H1 (cell line): ENCODE data around the gene IFT80. TPM values are rescaled to one million over a fixed set of nuclear protein-coding genes. Genes with fewer than 3 reads are reported as not detected.

ENCODE experiments used
- CTCF ChIA-PET: fragments of 300-600 bp; sonication (Branson Sonifier 250); formaldehyde crosslinking; loops from one replicate; lab custom pipeline; 2021; ENCODE audit not compliant: partially characterized antibody; lab: Charles Lee
- POLR2A ChIA-PET: fragments of 300-600 bp; sonication (Branson Sonifier 250); formaldehyde crosslinking; loops from one replicate; lab custom pipeline; 2021; ENCODE audit warnings: inconsistent platforms; ENCODE audit not compliant: partially characterized antibody; lab: Charles Lee
- DNase-seq, 2 experiments: peaks; one replicate each; pipeline versions ENCODE4 v3.0.0 to v3.0.0-alpha.2; 2010 to 2022; ENCODE audit warnings: low spot score in 2 of 2, low read depth in 1 of 2, mixed read lengths in 1 of 2
- FAIRE-seq: peaks from 2 replicates; lab custom pipeline; 2011; peaks lifted over from hg19 to GRCh38; lab: Jason Lieb, UNC
- H2AFZ ChIP-seq: 2 replicates; pipeline ENCODE4 v1.8.1; 2012; ENCODE audit warnings: low read length, inconsistent platforms
- H2AK5ac ChIP-seq: 2 replicates; pipeline ENCODE4 v1.6.1; 2013; ENCODE audit warnings: low read depth, low read length
- H2BK120ac ChIP-seq: replicated peaks from 2 replicates; pipeline ENCODE3; 2013; ENCODE audit warnings: low read depth, low read length, inconsistent platforms
- H2BK12ac ChIP-seq: 2 replicates; pipeline ENCODE4 v1.6.1; 2013; ENCODE audit warnings: low read depth, low read length
- H2BK15ac ChIP-seq: 2 replicates; pipeline ENCODE4 v1.6.1; 2013; ENCODE audit warnings: low read length
- H2BK20ac ChIP-seq: 2 replicates; pipeline ENCODE4 v1.6.1; 2013; ENCODE audit warnings: low read length
- H2BK5ac ChIP-seq: 2 replicates; pipeline ENCODE4 v1.6.1; 2013; ENCODE audit warnings: low read depth, low read length
- H3K14ac ChIP-seq: 2 replicates; pipeline ENCODE4 v1.6.1; 2013; ENCODE audit warnings: inconsistent platforms; ENCODE audit not compliant: insufficient read length
- H3K18ac ChIP-seq: 2 replicates; pipeline ENCODE4 v1.6.1; 2013; ENCODE audit warnings: low read length; ENCODE audit errors: extremely low read depth
- H3K23ac ChIP-seq: 2 replicates; pipeline ENCODE4 v1.6.1; 2013; ENCODE audit warnings: inconsistent platforms; ENCODE audit not compliant: insufficient read length
- H3K23me2 ChIP-seq: 2 replicates; pipeline ENCODE4 v1.6.1; 2013; ENCODE audit warnings: low read depth, low read length
- H3K27ac ChIP-seq: 2 replicates; pipeline ENCODE4 v1.6.1; 2011; ENCODE audit warnings: low read depth, low read length, inconsistent platforms
- H3K27me3 ChIP-seq, 4 experiments: replicated peaks in 1 of 4; 1 replicate in 1 of 4; 2 replicates in 3 of 4; pipeline versions ENCODE4 v1.6.1 to v1.8.1; 2011 to 2013; ENCODE audit warnings: low read length in 3 of 4, mild to moderate bottlenecking in 3 of 4, inconsistent platforms in 2 of 4, mixed read lengths in 2 of 4, moderate library complexity in 1 of 4; ENCODE audit not compliant: control insufficient read depth in 3 of 4, insufficient read depth in 3 of 4; ENCODE audit errors: extremely low read depth in 1 of 4
- H3K36me3 ChIP-seq, 4 experiments: 2 replicates each; pipeline versions ENCODE4 v1.6.1 to v1.8.1; 2011 to 2013; ENCODE audit warnings: mild to moderate bottlenecking in 4 of 4, low read length in 3 of 4, moderate library complexity in 2 of 4, control low read depth in 1 of 4, inconsistent platforms in 1 of 4; ENCODE audit not compliant: insufficient read depth in 4 of 4, control insufficient read depth in 2 of 4
- H3K4ac ChIP-seq: replicated peaks from 2 replicates; pipeline ENCODE3; 2013; ENCODE audit warnings: low read length, low read depth, mixed read lengths, inconsistent platforms; ENCODE audit not compliant: insufficient read length
- H3K4me1 ChIP-seq, 4 experiments: replicated peaks in 1 of 4; 1 replicate in 1 of 4; 2 replicates in 3 of 4; pipeline versions ENCODE4 v1.6.1 to v1.8.1; 2011 to 2013; ENCODE audit warnings: low read length in 3 of 4, inconsistent platforms in 2 of 4, mixed read lengths in 1 of 4; ENCODE audit not compliant: insufficient read depth in 4 of 4, control insufficient read depth in 3 of 4
- H3K4me2 ChIP-seq, 2 experiments: 2 replicates each; pipeline versions ENCODE4 v1.6.1 to v1.8.1; 2011 to 2013; ENCODE audit warnings: low read depth in 2 of 2, low read length in 2 of 2, control low read depth in 1 of 2, inconsistent platforms in 1 of 2, mild to moderate bottlenecking in 1 of 2; ENCODE audit not compliant: insufficient read depth in 1 of 2
- H3K4me3 ChIP-seq, 4 experiments: fragments of 200-600, 300-600 bp in 1 of 4; sonication (generic), shearing (Covaris generic), sonication (Bioruptor Twin) in 1 of 4; 2 replicates each; pipeline versions ENCODE4 v1.5.1 to v1.8.1; 2011 to 2016; ENCODE audit warnings: low read length in 4 of 4, low read depth in 3 of 4, control low read depth in 2 of 4, inconsistent platforms in 2 of 4, mild to moderate bottlenecking in 2 of 4, mixed read lengths in 1 of 4, moderate library complexity in 1 of 4; ENCODE audit not compliant: insufficient read depth in 2 of 4; ENCODE audit errors: extremely low read depth in 1 of 4
- H3K56ac ChIP-seq: replicated peaks from 2 replicates; pipeline ENCODE3; 2013; ENCODE audit warnings: low read depth, mild to moderate bottlenecking, mixed read lengths, low read length, inconsistent platforms; ENCODE audit not compliant: insufficient read length
- H3K79me1 ChIP-seq: 2 replicates; pipeline ENCODE4 v1.6.1; 2013; ENCODE audit warnings: low read depth, low read length, control low read depth
- H3K79me2 ChIP-seq, 2 experiments: 2 replicates each; pipeline versions ENCODE4 v1.6.1 to v1.8.1; 2012 to 2013; ENCODE audit warnings: low read length in 2 of 2, mild to moderate bottlenecking in 2 of 2, inconsistent platforms in 1 of 2; ENCODE audit not compliant: insufficient read depth in 2 of 2, control insufficient read depth in 1 of 2
- H3K9ac ChIP-seq, 4 experiments: replicated peaks in 1 of 4; 1 replicate in 1 of 4; 2 replicates in 3 of 4; pipeline versions ENCODE4 v1.6.1 to v1.8.1; 2011 to 2013; ENCODE audit warnings: low read depth in 3 of 4, low read length in 3 of 4, control low read depth in 2 of 4, mild to moderate bottlenecking in 2 of 4, moderate library complexity in 2 of 4, inconsistent platforms in 1 of 4; ENCODE audit errors: extremely low read depth in 1 of 4
- H3K9me3 ChIP-seq, 2 experiments: 2 replicates each; pipeline versions ENCODE4 v1.6.1 to v1.8.1; 2012 to 2013; ENCODE audit warnings: mild to moderate bottlenecking in 2 of 2, moderate library complexity in 2 of 2, control low read depth in 1 of 2, inconsistent platforms in 1 of 2, low read depth in 1 of 2, low read length in 1 of 2, mixed read lengths in 1 of 2; ENCODE audit not compliant: insufficient read depth in 2 of 2
- H4K20me1 ChIP-seq, 2 experiments: replicated peaks in 1 of 2; 2 replicates each; pipeline versions ENCODE3 to v1.8.1; 2011 to 2013; ENCODE audit warnings: inconsistent platforms in 2 of 2, low read length in 2 of 2, mild to moderate bottlenecking in 1 of 2; ENCODE audit not compliant: insufficient read depth in 2 of 2, control insufficient read depth in 1 of 2
- H4K5ac ChIP-seq: 2 replicates; pipeline ENCODE4 v1.6.1; 2013; ENCODE audit warnings: low read length, low read depth, mixed read lengths, inconsistent platforms; ENCODE audit not compliant: insufficient read length
- H4K8ac ChIP-seq: 2 replicates; pipeline ENCODE4 v1.8.0; 2013; ENCODE audit warnings: mild to moderate bottlenecking, moderate library complexity, low read length, inconsistent platforms; ENCODE audit not compliant: insufficient read depth; ENCODE audit errors: extremely low read depth
- H4K91ac ChIP-seq: replicated peaks from 2 replicates; pipeline ENCODE3; 2013; ENCODE audit warnings: low read length, mixed read lengths, inconsistent platforms; ENCODE audit not compliant: insufficient read length
- BCL11A ChIP-seq, 2 experiments: IDR thresholded peaks; one replicate each; pipeline ENCODE4 v1.6.1; 2011; ENCODE audit warnings: low read depth in 2 of 2, low read length in 2 of 2, mild to moderate bottlenecking in 2 of 2
- EGR1 ChIP-seq: IDR thresholded peaks from 2 replicates; pipeline ENCODE4 v1.6.1; 2011; ENCODE audit warnings: low read depth, low read length, borderline replicate concordance
- HDAC6 ChIP-seq: IDR thresholded peaks from one replicate; pipeline ENCODE4 v1.7.1; 2012; ENCODE audit warnings: low read depth, mild to moderate bottlenecking, inconsistent platforms, low read length, moderate library complexity
- NANOG ChIP-seq: IDR thresholded peaks from 2 replicates; pipeline ENCODE4 v1.6.1; 2011; ENCODE audit warnings: low read length, low read depth, mild to moderate bottlenecking, inconsistent platforms; ENCODE audit not compliant: insufficient read depth, poor library complexity, severe bottlenecking
- PHF8 ChIP-seq: fragments of 200-600 bp; sonication (generic); conservative IDR thresholded peaks from 2 replicates; pipeline ENCODE4 v1.7.1; 2012; ENCODE audit warnings: low read depth, mild to moderate bottlenecking, inconsistent platforms, low read length, moderate library complexity
- WGBS, 2 experiments: shearing (Covaris generic) in 1 of 2; methylation state at CpG; one replicate each; pipeline versions ENCODE4 v1.1.6 to v1.1.7; 2013 to 2015; ENCODE audit warnings: low lambda C conversion rate in 2 of 2, mixed read lengths in 2 of 2, inconsistent platforms in 1 of 2, low coverage in 1 of 2, missing lambda C conversion rate in 1 of 2; ENCODE audit not compliant: insufficient replicate concordance in 2 of 2, insufficient coverage in 1 of 2, insufficient read length in 1 of 2; ENCODE audit errors: extremely low coverage in 1 of 2, missing lambda C conversion rate in 1 of 2; 5-methylcytosine and 5-hydroxymethylcytosine counted together
- polyA plus RNA-seq, 7 experiments: library from polyadenylated mRNA; depleted of rRNA in 3 of 7; stranded (reverse) in 5 of 7; unstranded in 2 of 7; fragments of >200 nt in 5 of 7; fragments of 200-250 nt in 2 of 7; gene quantifications; 1 replicate in 5 of 7; 2 replicates in 1 of 7; 4 replicates in 1 of 7; pipeline versions ENCODE4 v1.2.1 to v1.2.3, GENCODE V29; 2011 to 2013; ENCODE audit warnings: missing spikeins in 2 of 7, mixed read lengths in 2 of 7
- total RNA-seq: library from RNA; stranded (reverse); fragmentation: NEBNext Ultra II Directional; extraction: Animal tissue kit (Norgen Biotek cat#: 25700); gene quantifications from 2 replicates; pipeline ENCODE4 v1.2.1, GENCODE V29; 2021

IFT80 gene
- total and polyA plus RNA-seq, 2 of the 8 experiments (the other 6 are each of a cell fraction or from before 2014, with no cell fraction given) = 7.2 to 25.9 TPM

DNA sequence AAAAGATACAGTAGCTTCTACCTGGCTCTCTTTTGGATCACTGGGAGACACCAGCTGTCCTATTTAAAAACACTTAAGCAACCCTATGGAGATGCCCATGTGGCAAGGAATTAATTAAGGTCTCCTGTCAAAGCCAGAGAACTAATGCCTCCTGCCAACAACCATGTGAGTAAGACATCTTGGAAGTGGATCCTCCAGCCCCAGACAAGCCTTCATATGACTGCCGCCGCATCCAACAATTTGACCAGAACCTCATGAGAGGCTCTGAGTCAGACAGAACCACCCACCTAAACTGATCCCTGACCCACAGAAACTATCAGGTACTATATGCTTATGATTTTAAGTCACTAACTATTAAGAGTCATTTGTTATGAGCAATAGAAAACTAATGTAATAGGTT is 22.3 kb downstream of the IFT80 start:
- Histone ChIP-seq H3K9ac (no peak overlapping the region), H3K23ac (no peak overlapping the region), H3K27me3 (no peaks in the 10 kb centered on the region), H2BK15ac (no peak overlapping the region), H3K79me2 (no peaks in the 10 kb centered on the region), H4K8ac (no peak overlapping the region), H3K14ac (no peak overlapping the region), H2BK20ac (no peak overlapping the region), H3K4me3 (no peak overlapping the region), H3K4me1 (peaks cover 0 to 10% (median 1%) of the 10 kb centered on the region in 4 experiments; a peak in 2 of 7 replicates), H2BK120ac (no peak overlapping the region), H3K27ac (no peak overlapping the region), H3K23me2 (no peaks in the 10 kb centered on the region), H3K4ac (no peak overlapping the region), H2AFZ (no peak overlapping the region), H2BK12ac (no peak overlapping the region), H3K36me3 (peaks cover 0 to 19% (median 8%) of the 10 kb centered on the region in 4 experiments; a peak in 4 of 8 replicates), H4K5ac (no peak overlapping the region), H2BK5ac (no peak overlapping the region), H4K20me1 (no peaks in the 10 kb centered on the region), H3K18ac (no peak overlapping the region), H4K91ac (no peak overlapping the region), H2AK5ac (no peak overlapping the region), H3K4me2 (no peak overlapping the region), H3K9me3 (no peaks in the 10 kb centered on the region), H3K56ac (no peak overlapping the region), H3K79me1 (no peaks in the 10 kb centered on the region)
- FAIRE-seq (no peak), DNase-seq (no peak)
- 98% methylated on average over 2 of the region's 2 CpGs; no CpG with 5 or more reads in 1 of the 2 experiments for WGBS, 2 experiments
- ChIA-PET CTCF (no interaction called here), POLR2A (interaction anchor here (1.5 kb wide), 1 partner anchor 23 kb away, joined by 3 read pairs; no protein-coding TSS in a partner anchor)
- no peak for TF ChIP-seq HDAC6
- no peak for TF ChIP-seq BCL11A (IDR thresholded peaks at IDR 0.05; ENCODE audit: low read depth in 2 of 2, low read length in 2 of 2)
- TF ChIP-seq EGR1 = no peak
- TF ChIP-seq PHF8 = no peak
- TF ChIP-seq NANOG = no peak
